AML-193 (cell line): ENCODE measurements around the gene RBCK1.
"Not testable (repeated sequence)": the region's sequence is repeated elsewhere in the genome, so short reads cannot be mapped to it uniquely, and the experiment has no call there.

Experiments
- DNase-seq, 2 experiments: peaks; one replicate each; lab custom pipeline; 2025; lab: John Stamatoyannopoulos, UW

Gene RBCK1

DNA sequence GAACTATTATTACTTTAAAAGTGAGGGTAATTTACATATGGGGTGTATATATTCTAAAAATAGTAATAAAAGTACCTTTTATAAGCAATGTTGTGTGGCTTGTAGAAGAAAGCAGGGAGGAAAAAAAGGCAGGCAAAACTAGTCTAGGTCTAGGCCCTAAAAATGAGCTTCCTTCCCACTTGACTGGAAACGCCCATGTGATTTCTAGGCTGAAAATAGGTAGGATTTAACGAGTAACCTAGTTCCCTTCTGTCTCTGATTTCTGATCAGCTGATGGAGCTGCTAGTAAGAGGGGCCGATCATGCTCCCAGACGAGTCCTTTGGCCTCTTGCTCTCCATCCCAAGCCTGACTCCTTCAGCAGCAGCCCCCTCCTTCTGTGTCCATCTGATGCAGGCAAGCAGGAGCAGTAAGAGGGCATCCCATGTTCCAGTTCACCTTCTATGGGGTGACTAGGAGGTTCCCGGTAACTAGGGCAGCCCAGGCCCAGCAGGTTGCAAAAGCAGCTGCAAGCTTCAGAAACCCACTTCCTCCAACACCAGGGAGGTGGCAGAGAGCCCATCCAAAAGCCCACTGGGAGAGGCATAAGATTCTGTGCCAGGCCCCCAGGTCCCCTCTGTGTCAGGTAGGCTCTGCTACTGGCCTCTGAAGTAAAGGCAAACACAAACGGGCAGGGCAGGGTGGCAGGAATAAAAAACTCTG is 29.8 kb downstream of the RBCK1 start:
- peak; percentile 14 to 50 for DNase-seq

DNA sequence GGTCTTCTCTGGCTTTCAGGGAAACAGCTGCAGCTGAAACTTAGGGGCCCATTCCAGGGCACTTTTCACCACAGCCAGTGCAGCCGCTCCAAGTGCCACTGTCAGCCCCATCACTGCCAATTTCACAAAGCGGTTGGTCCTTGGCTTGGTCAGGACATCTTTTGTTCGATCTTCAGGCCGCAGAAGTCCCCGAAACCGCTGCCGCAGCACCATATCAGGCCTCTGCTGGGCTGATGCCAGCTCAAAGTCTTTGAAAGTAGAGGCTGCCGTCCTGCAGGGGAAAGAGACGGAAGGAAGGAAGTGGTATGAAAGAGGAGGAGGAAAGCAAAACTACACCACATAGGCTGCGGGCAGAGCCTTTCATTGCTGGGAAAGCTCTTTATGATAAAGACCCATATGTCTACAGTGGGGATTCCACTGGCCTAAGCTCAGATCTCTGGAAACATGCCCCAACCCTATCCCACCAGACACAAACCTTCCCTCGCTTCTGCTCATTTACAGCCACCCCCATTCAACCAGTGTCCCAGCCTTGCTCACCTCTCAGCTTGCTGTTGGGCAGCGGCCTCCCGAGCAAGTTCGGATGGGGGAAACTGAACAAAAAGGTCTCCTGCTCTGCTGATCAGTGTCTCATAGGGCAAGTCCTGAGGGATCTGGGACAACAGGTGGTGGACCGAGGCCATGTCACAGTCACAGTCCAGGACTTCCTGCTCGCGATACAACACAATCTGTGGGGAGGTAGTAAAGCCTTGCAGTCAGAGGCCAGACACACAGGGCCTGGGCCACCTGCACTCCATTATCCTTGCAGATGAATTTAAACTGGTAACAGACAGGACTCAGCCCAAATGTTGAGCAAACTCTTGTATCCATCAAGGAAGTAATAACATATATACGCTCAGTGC is 30.7 kb downstream of the RBCK1 start:
- peak; percentile 77 to 89 for DNase-seq

DNA sequence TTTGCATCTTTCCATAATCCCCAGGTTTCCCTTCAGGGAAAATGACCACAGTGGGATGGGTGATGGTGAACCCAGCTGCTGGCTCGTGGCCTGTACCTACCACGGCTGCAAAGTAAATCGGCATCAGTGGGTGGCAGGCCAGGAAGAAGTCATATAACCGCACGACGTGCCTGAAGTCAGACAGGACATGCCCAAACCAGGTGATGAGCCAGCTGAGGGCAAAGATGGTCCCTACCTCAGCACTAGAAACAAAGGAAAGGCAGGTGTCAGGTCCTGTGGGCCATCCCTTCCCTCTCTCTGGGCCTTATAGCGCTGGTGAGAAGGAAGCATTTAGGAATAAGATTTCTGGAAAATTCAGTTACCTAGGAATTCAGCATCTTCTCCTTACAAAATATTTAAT is 32.0 kb downstream of the RBCK1 start:
- DNase-seq: no peak

DNA sequence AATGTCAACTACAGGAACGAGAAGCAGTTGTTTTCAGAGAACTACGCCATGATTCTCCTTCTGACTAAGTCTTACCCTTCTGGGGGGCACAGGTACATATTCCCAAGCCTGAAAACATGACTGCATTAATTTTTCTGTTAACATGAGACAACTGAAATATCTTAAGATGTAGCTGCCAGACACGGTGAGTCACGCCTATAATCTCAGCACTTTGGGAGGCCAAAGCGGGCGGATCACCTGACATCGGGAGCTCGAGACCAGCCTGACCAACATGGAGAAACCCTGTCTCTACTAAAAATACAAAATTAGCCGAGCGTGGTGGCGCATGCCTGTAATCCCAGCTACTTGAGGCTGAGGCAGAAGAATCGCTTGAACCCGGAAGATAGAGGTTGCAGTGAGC is 32.5 kb downstream of the RBCK1 start:
- DNase-seq: no peak

DNA sequence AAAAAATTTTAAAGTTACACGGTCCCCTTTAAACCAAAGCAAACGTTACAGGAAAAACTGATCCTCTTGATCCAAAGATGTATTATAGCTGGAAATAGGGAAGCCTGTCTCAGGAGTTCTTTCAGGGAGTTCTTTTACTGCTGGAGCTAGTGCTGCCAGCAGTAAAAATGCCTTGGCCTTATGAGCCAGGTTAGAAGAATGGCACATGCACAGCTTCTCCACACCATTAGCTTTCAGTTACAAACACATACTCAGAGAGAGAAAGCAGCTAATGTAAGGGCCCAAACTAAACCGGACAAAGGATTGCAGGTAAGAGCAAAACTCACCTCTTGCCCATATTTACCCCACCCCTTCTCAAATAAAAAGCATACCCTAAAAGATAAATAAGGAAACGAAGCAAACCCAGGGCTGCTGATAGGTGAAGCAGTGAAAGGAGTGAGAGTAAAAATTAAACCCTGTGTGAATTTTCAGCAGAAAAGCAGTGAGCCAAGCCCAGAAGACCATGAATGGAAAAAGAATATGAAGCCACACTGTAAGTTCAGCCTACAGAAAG is 35.2 kb downstream of the RBCK1 start:
- DNase-seq: no peak

DNA sequence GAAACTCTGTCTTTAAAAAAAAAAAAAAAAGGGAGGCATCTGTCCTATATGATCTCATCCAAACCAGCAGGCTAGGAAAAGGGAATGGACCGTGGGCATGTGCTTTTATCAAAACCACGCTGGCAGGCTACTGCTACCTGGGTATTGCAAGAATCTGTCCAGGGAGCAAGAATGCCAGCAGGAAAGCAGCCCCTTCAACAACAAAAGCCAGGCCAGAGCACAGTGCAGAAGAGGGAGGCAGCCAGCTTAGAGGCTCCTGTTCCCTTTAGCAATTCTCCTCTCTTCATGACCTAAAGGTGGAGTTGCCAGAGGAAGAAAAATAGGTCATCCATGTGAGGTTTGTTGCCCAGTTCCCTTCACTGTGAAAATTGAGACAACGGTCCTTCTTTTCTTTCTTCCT is 36.0 kb downstream of the RBCK1 start:
- no peak for DNase-seq

DNA sequence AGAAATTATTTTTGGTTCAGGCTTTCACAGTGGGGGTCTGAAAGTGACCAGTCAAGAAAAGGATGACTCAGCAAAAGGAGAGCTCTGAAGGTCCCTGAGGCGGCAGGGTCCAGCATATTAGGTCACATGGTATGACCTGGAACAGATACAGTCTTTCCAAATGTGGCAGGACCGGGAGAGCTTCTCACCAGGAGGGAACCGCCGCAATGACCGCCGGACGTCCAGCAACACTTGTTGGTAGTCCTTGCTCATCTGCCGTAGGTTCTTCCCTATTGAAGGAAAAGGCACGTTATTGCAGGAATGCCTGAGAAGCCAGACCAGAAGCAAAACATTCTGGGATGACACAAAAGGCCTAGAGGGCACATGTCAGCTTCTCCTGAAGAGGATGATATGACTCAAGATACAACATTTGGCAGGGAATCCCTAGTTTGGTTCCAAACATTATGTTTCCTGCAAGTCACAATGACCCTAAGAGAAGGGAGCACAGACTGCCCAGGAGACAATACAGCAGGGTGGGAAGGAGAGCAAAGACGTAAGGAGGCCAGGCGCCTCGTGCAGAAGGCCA is 36.8 kb downstream of the RBCK1 start:
- no peak for DNase-seq

DNA sequence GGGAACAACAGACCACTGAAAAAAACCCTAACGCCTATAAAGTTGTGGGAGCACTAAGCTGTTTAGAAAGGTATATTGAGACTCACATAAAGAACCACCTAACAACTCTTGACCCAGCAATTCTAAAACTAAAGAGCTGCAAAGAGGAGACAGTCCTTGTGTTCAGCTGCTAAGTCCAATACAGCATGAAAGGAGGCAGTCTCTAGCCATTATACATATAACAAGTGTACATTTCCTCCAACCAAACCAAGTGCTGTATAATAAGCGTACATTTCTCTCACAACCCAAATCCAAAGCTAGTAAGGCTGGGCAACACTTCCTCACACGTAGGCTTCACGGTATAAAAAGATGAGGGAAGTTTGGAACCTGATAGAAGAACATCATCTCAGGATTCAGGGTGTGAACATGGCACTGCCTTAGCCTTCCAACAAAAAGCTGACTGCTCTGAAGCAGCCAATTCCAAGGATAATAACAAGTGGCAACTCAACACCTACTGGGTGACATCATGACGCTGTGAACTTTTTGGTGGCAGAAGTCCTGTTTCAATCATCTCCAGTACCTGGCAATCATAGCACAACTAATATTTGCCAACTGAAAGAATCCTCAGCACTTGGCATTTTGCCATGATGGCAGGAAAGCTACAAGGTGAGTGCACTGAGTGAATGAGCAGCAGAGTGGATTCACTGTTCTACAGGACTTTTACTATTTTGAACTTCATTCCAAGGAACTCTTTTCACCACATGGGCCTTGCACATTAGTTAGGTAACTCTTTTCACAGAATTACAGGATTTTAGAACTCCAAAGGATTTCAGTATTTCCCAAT is 37.6 kb downstream of the RBCK1 start:
- DNase-seq: no peak

DNA sequence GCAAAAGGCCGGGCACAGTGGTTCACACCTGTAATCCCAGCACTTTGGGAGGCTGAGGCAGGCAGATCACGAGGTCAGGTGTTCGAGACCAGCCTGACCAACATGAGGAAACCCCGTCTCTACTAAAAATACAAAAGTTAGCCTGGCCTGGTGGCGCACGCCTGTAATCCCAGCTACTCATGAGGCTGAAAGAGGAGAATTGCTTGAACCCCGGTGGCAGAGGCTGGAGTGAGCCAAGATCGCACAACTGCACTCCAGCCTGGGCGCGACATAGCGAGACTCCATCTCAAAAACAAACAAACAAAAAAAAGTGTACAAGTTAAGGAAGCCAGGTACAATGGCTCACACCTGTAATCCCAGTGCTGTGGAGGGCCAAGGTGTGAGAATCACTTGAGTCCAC is 43.9 kb downstream of the RBCK1 start:
- not testable (repeated sequence) for DNase-seq

DNA sequence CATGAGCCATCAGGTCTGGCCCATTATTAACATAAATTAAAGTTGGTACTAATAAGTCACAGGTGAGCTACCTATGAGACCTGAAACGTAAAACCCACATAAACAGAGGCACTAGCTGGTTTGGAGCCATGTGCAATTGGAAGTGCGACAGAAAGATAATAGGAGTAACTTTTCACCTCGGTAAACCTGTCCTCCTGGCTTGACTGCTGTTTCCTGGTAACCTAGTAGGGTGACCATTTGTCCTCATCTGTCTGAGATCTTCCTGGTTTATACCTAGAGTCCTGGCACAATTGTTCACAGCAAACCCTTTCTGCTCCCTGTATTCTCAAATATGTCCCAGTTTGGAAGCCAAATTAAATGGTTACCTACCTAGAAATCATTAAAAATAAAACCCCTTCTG is 46.9 kb downstream of the RBCK1 start:
- DNase-seq: no peak

DNA sequence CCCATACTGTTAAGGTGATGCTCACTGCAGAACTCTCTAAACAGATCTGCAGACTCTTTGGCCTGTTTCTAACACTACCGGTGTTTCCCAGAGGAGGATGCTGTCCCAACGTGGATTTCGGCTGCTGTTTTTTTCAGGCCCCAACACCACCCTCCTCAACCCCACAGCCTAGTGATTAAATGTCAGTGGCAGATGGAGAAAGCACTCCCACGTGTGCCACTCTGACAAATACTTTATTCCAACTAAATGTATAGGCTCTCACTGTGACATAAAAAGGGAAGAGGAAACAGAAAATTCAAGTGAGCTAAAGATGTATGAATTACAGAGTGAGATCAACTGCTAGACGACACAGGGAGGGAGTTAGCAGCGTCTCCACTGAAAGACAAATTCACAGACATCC is 50.7 kb downstream of the RBCK1 start:
- DNase-seq: peak; percentile 26 to 35

DNA sequence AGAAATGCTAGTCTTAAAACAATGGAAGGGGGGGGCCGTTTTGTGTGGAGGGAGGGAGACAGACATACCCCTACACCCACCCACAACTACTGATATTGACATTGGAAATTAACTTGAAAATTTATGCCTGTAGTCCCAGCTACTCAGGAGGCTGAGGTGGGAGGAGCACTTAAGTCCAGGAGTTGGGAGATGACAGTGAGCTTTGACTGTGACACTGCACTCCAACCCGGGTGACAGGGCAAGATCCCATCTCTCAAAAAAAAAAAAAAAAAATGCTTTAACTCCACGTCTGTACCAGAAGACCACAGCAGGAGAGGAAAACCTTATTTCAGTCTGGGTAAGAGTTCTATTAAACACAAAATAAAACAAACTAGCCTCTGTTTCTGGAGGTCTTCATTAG is 52.1 kb downstream of the RBCK1 start:
- DNase-seq: no peak

DNA sequence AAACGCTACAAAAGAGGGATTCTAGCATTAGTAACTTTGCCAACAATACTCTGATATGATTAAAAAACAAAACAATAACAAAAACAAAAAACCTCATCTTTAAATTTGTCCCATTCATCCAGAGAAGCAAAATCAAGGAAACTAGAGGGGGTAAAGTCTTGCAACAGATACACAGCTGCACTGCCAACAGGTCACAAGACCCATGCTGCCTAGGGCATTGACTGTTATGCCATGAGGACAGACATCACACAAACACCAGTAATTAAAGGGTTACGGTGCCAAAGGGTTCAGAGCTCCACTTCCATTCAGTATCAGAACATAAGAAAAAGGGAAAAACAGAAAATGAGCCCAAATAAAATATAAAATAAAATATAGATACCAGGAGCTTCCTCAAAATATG is 52.6 kb downstream of the RBCK1 start:
- DNase-seq: peak; percentile 58 to 70

DNA sequence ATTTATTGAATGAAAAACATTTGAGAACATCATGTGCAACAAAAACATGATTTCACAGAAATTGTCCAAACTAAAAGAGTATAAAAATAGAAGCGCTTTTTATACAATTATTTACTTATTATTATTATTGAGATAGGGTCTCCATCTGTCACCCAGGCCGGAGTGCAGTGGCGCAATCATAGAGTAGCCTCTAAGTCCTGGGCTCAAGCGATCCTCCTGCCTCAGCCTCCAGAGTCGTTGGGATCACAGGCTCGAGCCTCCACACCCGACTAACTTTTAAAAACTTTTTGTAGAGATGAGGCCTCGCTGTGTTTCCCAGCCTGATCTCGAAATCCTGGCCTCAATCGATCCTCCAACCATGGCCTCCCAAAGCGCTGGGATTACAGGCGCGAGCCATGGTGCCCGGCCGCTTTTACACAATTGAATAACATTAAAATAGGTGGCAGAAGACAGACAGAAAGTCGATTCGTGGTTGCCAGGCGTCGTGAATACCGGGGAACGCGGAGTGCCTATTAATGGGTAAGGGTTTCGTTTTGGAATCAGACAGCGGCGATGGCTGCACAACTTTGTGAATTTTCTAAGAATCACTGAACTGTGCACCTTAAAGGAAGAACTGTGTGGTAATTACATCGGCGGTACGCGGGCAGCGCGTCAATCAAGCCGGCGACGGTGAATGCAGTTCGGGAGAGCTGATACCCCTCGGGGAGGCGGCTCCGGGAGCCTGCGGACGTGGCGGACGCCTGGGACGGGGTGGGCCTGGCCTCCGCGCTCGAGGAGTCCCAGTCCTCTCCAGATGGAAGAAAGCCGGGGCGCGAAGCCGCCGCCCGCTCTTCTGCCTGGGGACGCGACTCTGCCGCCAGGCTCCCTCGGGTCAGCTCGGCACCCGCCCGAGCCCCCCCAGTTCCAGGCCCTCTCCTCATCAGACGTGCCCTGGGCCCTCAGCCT is 53.4 kb downstream of the RBCK1 start:
- no peak for DNase-seq

DNA sequence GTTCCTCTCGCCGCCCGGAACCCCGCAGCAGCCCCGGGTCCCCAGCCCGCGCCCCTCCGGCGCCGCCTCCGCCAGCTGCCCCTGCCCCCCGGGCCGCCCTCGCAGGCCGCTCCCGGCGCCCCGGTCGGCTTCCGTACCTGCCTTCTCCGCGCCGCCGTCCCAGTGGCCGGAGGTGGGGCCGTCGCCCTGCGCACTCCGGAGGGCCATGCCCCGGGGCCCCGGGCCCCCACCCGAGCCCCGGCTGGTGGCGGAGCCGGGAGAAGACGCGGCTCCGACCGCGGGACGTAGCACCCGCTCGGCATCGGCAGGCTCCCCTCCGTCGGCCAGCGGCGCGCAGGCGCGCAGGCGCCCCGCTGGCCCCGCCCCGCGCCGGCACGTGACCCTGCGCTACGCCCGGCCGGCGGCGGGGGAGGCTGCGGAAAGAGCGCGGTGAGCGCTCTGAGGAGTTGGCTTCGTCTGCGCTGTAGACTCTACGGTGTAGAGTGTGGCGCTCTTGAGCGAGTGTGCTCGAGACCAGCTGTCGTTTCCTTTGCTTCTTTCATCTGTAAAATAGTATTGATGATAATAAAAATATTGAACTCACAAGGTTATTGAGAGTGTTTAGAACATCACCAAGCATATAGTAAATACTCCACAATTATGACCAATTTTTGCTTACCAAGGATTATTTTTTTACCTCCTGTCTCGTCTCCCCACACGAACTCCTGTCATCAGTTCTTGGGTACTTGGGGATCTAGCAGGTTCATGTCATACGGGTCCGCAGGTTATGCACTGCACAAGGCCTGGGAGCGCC is 54.3 kb downstream of the RBCK1 start, which contains the start of gene TBC1D20:
Gene TBC1D20, minus strand, starts transcription at position 335 of the 793 bp plus-strand sequence. Its CDS starts 128 bp downstream, at position 207.
- peak; percentile 77 to 78 for DNase-seq

DNA sequence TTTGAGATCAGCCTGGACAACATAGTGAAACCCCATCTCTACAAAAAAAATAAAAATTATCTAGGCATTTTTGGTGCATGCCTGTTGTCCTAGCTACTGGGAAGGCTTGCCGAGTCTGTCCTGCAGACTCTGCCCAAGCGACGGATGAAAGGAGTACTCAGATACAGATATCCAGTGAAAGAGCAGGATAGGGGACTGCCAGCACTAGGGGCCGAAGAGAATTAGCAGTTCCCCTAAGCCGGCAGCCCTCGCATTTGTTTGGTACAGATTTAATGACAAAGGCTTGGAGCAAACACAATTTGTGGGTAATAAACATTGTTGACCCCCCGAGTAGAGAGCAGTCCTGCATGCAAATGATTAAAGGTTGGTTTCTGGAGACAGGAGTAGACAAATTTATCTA is 59.7 kb downstream of the RBCK1 start:
- no peak for DNase-seq

DNA sequence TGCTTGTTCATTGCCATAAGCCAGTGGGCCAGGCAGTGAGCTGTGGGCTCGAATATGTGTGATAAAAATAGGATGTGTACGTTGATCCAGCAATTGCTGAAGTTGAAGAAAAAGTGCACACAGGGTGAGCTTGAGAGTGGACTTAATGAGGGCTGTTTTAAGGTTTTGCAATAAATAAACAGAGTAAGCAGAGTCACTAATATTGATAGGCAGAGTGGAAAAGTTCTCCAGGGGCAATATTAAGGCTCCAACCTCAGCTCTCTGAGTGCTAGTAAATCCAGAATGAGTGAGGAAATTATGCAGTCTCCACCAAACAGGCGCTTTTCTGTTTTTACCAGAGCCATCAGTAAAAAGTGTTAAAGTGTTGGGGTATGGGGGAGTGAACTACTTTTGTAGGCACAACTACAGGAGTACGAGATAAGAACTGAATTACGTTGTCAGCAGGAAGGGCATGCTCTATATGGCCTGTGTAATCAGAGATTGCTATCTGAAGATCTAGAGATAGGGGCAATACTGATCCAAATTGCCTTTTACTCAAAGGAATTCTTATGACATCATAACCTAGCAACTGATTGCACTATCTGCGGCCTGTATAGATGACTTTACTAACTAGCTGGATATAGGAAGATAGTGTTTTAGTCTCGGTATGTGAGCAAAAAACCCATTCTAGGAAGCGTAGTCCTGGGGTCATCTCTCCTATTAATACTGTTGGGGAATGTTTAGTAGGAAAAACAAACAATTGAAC is 61.8 kb downstream of the RBCK1 start:
- no peak for DNase-seq

DNA sequence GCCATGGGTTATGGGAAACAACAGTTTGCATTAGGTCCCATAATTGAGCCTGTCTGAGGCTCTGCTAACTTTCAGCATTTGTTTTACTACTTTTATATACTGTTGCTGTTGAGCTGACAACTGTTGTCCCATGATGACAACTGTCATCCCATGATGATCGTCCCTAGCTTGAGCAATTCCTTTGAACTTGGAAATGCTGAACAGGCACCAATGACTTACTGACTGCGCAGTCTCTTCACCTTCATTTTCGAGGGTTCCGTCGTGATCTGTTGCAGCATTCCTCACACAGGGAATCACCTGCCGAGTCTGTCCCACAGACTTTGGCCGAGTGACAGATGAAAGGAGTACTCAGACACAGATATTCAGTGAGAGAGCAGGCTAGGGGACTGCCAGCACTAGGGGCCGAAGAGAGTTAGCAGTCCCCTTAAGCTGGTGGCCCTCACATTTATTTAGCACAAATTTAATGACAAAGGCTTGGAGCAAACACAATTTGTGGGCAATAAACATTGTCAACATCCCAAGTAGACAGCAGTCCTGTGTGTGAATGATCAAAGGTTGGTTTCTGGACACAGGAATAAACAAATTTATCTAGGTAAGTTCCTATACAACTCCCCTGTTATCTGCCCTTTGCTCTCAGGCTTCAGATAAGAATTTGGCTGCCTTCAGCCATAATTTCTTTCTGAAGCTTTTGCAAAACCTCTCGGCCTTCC is 64.2 kb downstream of the RBCK1 start:
- no peak for DNase-seq
